Measurements from ENCODE around the gene SLC35B1. TPM values are rescaled to one million over a fixed set of nuclear protein-coding genes. Genes with fewer than 3 reads are reported as not detected.

The SLC35B1 gene
- total and polyA plus RNA-seq, 2 donors (not counting 3 experiments of a cell fraction or from before 2014, with no cell fraction given), result 87.0 to 142 TPM

- no peak for DNase-seq (ENCODE audit: low read depth, low spot score)
- no peaks in the 10 kb centered on the region for H3K9me3 ChIP-seq (replicated peaks; ENCODE audit: control insufficient read depth, insufficient read depth, low read length)
- intact Hi-C loops (cut with micrococcal nuclease) (loop anchor here (5.0 kb wide), 1 partner anchor 583 kb away; no protein-coding TSS in a partner anchor), dilution Hi-C loops (cut with MboI; ENCODE audit: extremely low pct_ligation_motif_present, low sequenced_read_pairs) (no loop called here)
- no peaks in the 10 kb centered on the region for H3K4me1 ChIP-seq (ENCODE audit: control insufficient read depth, extremely low read depth, insufficient read depth, low read length)
- H3K36me3 ChIP-seq (ENCODE audit: control insufficient read depth in 2 of 2, extremely low read depth in 1 of 2, insufficient read depth in 2 of 2, low read length in 2 of 2), result peaks cover 0 to 9% of the 10 kb centered on the region in 2 experiments
- FAIRE-seq, result no peak
- ChIA-PET POLR2A (interaction anchor here (0.5 kb wide), 1 partner anchor 35 kb away, joined by 5 read pairs; the partner anchor contains the start of gene FAM117A), CTCF (interaction anchor here (1.1 to 1.2 kb wide), 2 partner anchors 9 to 14 kb away, joined by 3 read pairs; no protein-coding TSS in a partner anchor)
- H3K79me2 ChIP-seq (ENCODE audit: control insufficient read depth, insufficient read depth, low read length), result no peaks in the 10 kb centered on the region
- H3K9ac ChIP-seq (replicated peaks; ENCODE audit: extremely low read depth, insufficient read depth, low read length), result no peak overlapping the region
- BruUV-seq (replicated peaks), result no TSS peak
- no peaks in the 10 kb centered on the region for H4K20me1 ChIP-seq (replicated peaks; ENCODE audit: control insufficient read depth, extremely low read depth, insufficient read depth, low read length)
- no peaks in the 10 kb centered on the region for H3K27me3 ChIP-seq (ENCODE audit: control insufficient read depth in 2 of 2, insufficient read depth in 2 of 2, low read length in 2 of 2)
- no peak overlapping the region for H3K4me3 ChIP-seq (replicated peaks in 1 of 3; ENCODE audit: insufficient read depth in 1 of 3, low read depth in 1 of 3, low read length in 3 of 3)
- TF ChIP-seq CTCF (IDR thresholded peaks at IDR 0.05; ENCODE audit: extremely low read depth in 1 of 2, insufficient read depth in 1 of 2, low read depth in 1 of 2, low read length in 2 of 2) (no peak), POLR2A (IDR thresholded peaks at IDR 0.05; ENCODE audit: low read depth, low read length) (no peak), GATA2 (IDR thresholded peaks at IDR 0.05; ENCODE audit: insufficient read depth, insufficient read length, low read depth, low read length) (no peak), EZH2 (IDR thresholded peaks at IDR 0.05; ENCODE audit: borderline replicate concordance, low read depth, low read length, severe bottlenecking) (no peak), JUN (IDR thresholded peaks at IDR 0.05; ENCODE audit: borderline replicate concordance, insufficient read depth, insufficient read length, low read depth) (no peak), MAX (IDR thresholded peaks at IDR 0.05; ENCODE audit: insufficient read depth, insufficient read length) (no peak), MYC (IDR thresholded peaks at IDR 0.05; ENCODE audit: low read depth, low read length) (no peak), FOS (IDR thresholded peaks at IDR 0.05; ENCODE audit: borderline replicate concordance, insufficient read depth, low read length) (no peak), POLR2AphosphoS5 (IDR thresholded peaks at IDR 0.05; ENCODE audit: insufficient read depth, low read depth, low read length) (no peak)
- no peak overlapping the region for H2AFZ ChIP-seq (ENCODE audit: low read depth, low read length)
- H3K4me2 ChIP-seq (ENCODE audit: insufficient read depth, low read length), result no peak overlapping the region
- H3K9me1 ChIP-seq (replicated peaks; ENCODE audit: control insufficient read depth, extremely low read depth, insufficient read depth, low read length), result no peaks in the 10 kb centered on the region
- H3K27ac ChIP-seq (ENCODE audit: insufficient read depth, low read depth, low read length), result no peak overlapping the region
Observed at GRCh38 chr17:49729069-49729468, 21.3 kb upstream of the SLC35B1 start.

Measured in endothelial cell of umbilical vein (primary cell).